Measurements from ENCODE around the gene ADGRG6. TPM values are rescaled to one million over a fixed set of nuclear protein-coding genes. Genes with fewer than 3 reads are reported as not detected.
A peak's percentile ranks its signal among the peaks of the same experiment; 100 is the strongest.

ADGRG6 gene
- total RNA-seq, 1 experiment from 2014 or later: 0.49 TPM

- Histone ChIP-seq H3K36me3 (ENCODE audit: insufficient read depth, low read length, poor library complexity, severe bottlenecking) (no peaks in the 10 kb centered on the region), H3K4me3 (ENCODE audit: low read depth, low read length, poor library complexity, severe bottlenecking) (no peak overlapping the region), H3K27ac (ENCODE audit: low read depth, low read length, poor library complexity, severe bottlenecking) (no peak overlapping the region), H3K9me3 (ENCODE audit: low read depth, low read length, poor library complexity, severe bottlenecking) (peaks cover 6% of the 10 kb centered on the region), H3K27me3 (replicated peaks; ENCODE audit: insufficient read depth, low read depth, low read length, poor library complexity) (no peaks in the 10 kb centered on the region), H3K4me1 (ENCODE audit: insufficient read depth, low read length, poor library complexity, severe bottlenecking) (no peaks in the 10 kb centered on the region)
- intact Hi-C loops (cut with micrococcal nuclease; ENCODE audit: unreplicated experiment): no loop called here
- DNase-seq (ENCODE audit: low spot score): no peak
- ChIA-PET POLR2A (ENCODE audit: low non-redundant PET) (no interaction called here), CTCF (no interaction called here)
- TF ChIP-seq EZH2 (IDR thresholded peaks at IDR 0.05; ENCODE audit: borderline replicate concordance, low read depth, low read length, poor library complexity, severe bottlenecking) (no peak), CTCF (conservative IDR thresholded peaks at IDR 0.05; ENCODE audit: low read depth, low read length) (no peak)
- BruUV-seq (replicated peaks): no TSS peak
Measured at GRCh38 chr6:142433419-142433818, 131.6 kb downstream of the ADGRG6 start.

- TF ChIP-seq CTCF (conservative IDR thresholded peaks at IDR 0.05; ENCODE audit: low read depth, low read length) (no peak), EZH2 (IDR thresholded peaks at IDR 0.05; ENCODE audit: borderline replicate concordance, low read depth, low read length, poor library complexity, severe bottlenecking) (no peak)
- DNase-seq (ENCODE audit: low spot score): no peak
- H3K9me3 ChIP-seq (ENCODE audit: low read depth, low read length, poor library complexity, severe bottlenecking): no peaks in the 10 kb centered on the region
- H3K27ac ChIP-seq (ENCODE audit: low read depth, low read length, poor library complexity, severe bottlenecking): no peak overlapping the region
- POLR2A ChIA-PET (ENCODE audit: low non-redundant PET): no interaction called here
- H3K27me3 ChIP-seq (replicated peaks; ENCODE audit: insufficient read depth, low read depth, low read length, poor library complexity): no peaks in the 10 kb centered on the region
- CTCF ChIA-PET: no interaction called here
- no TSS peak for BruUV-seq (replicated peaks)
- H3K36me3 ChIP-seq (ENCODE audit: insufficient read depth, low read length, poor library complexity, severe bottlenecking): no peaks in the 10 kb centered on the region
- H3K4me3 ChIP-seq (ENCODE audit: low read depth, low read length, poor library complexity, severe bottlenecking): no peak overlapping the region
- intact Hi-C loops (cut with micrococcal nuclease; ENCODE audit: unreplicated experiment): no loop called here
- no peaks in the 10 kb centered on the region for H3K4me1 ChIP-seq (ENCODE audit: insufficient read depth, low read length, poor library complexity, severe bottlenecking)
Measured at GRCh38 chr6:142438898-142439297, 137.1 kb downstream of the ADGRG6 start.

GRCh38 chr6:142440600-142441293 is 138.9 kb downstream of the ADGRG6 start:
- no TSS peak for BruUV-seq (replicated peaks)
- peak; percentile 33 for DNase-seq (ENCODE audit: low spot score)
- intact Hi-C loops (cut with micrococcal nuclease; ENCODE audit: unreplicated experiment): no loop called here
- Histone ChIP-seq H3K36me3 (ENCODE audit: insufficient read depth, low read length, poor library complexity, severe bottlenecking) (no peaks in the 10 kb centered on the region), H3K27ac (ENCODE audit: low read depth, low read length, poor library complexity, severe bottlenecking) (no peak overlapping the region), H3K4me1 (ENCODE audit: insufficient read depth, low read length, poor library complexity, severe bottlenecking) (peaks cover 17% of the 10 kb centered on the region), H3K27me3 (replicated peaks; ENCODE audit: insufficient read depth, low read depth, low read length, poor library complexity) (no peaks in the 10 kb centered on the region), H3K9me3 (ENCODE audit: low read depth, low read length, poor library complexity, severe bottlenecking) (no peaks in the 10 kb centered on the region), H3K4me3 (ENCODE audit: low read depth, low read length, poor library complexity, severe bottlenecking) (no peak overlapping the region)
- no peak for TF ChIP-seq EZH2 (IDR thresholded peaks at IDR 0.05; ENCODE audit: borderline replicate concordance, low read depth, low read length, poor library complexity, severe bottlenecking)
- no peak for TF ChIP-seq CTCF (conservative IDR thresholded peaks at IDR 0.05; ENCODE audit: low read depth, low read length)
- POLR2A ChIA-PET (ENCODE audit: low non-redundant PET): no interaction called here
- CTCF ChIA-PET: no interaction called here

Data from A673 (cell line).